ACHN (cell line): ENCODE measurements around the gene RASSF4.
A peak's percentile ranks its signal among the peaks of the same experiment; 100 is the strongest.

Source experiments
- DNase-seq: peaks from one replicate; pipeline ENCODE4 v3.0.0-alpha.2; 2015
- in situ Hi-C: cut with HindIII; loops from 2 replicates; pipeline ENCODE4 v1.10.0; 2017; ENCODE audit warnings: low sequenced_read_pairs, low pct_ligation_motif_present, low pct_unique_long_range_greater_than_20kb

The RASSF4 gene

GRCh38 chr10:44968500-44969400 lies 9.1 kb downstream of the RASSF4 start:
- DNase-seq = no peak
- in situ Hi-C loops = no loop called here

- DNase-seq = no peak
- in situ Hi-C loops = no loop called here
Measured at GRCh38 chr10:44969854-44970253, 10.3 kb downstream of the RASSF4 start.

GRCh38 chr10:44970812-44971395 lies 11.3 kb downstream of the RASSF4 start:
- in situ Hi-C loops = no loop called here
- no peak for DNase-seq

GRCh38 chr10:44971434-44971833 lies 11.8 kb downstream of the RASSF4 start:
- in situ Hi-C loops = no loop called here
- no peak for DNase-seq

- in situ Hi-C loops = no loop called here
Measured at GRCh38 chr10:44971935-44972757, 12.5 kb downstream of the RASSF4 start.

GRCh38 chr10:44972874-44973306 lies 13.3 kb downstream of the RASSF4 start:
- no peak for DNase-seq
- in situ Hi-C loops = no loop called here

More at GRCh38 chr10:44971935-44972757, 12.5 kb downstream of the RASSF4 start:
- DNase-seq = no peak

GRCh38 chr10:44973323-44974081 lies 13.9 kb downstream of the RASSF4 start:
- in situ Hi-C loops = no loop called here
- DNase-seq = no peak

GRCh38 chr10:44974082-44974627 lies 14.6 kb downstream of the RASSF4 start:
- in situ Hi-C loops = no loop called here
- DNase-seq = no peak

- in situ Hi-C loops = no loop called here
- DNase-seq = peak; percentile 57
Measured at GRCh38 chr10:44974628-44975430, 15.2 kb downstream of the RASSF4 start.

GRCh38 chr10:44975431-44976331 lies 16.1 kb downstream of the RASSF4 start:
- in situ Hi-C loops = no loop called here
- DNase-seq = peak; percentile 72

GRCh38 chr10:44976352-44977198 lies 17.0 kb downstream of the RASSF4 start:
- in situ Hi-C loops = no loop called here
- no peak for DNase-seq

- DNase-seq = no peak
- in situ Hi-C loops = no loop called here
Measured at GRCh38 chr10:44977287-44978212, 17.9 kb downstream of the RASSF4 start.

GRCh38 chr10:44978213-44978569 lies 18.6 kb downstream of the RASSF4 start:
- DNase-seq = no peak
- in situ Hi-C loops = no loop called here

GRCh38 chr10:44978570-44979280 lies 19.1 kb downstream of the RASSF4 start, which contains the start of gene DEPP1:
Gene DEPP1, minus strand, starts transcription at chr10:44978809. Its CDS starts 779 bp downstream, at chr10:44978030.
- peak; percentile 92 for DNase-seq
- in situ Hi-C loops = no loop called here
